GM18505 (cell line): ENCODE measurements around the gene C2CD5.

Source experiments
- ATAC-seq: cut with Tn5 transposase; IDR thresholded peaks from one replicate; pipeline ENCODE4 v1.9.1; 2021; ENCODE audit not compliant: unreplicated experiment
- POLR2A ChIP-seq: IDR thresholded peaks from 4 replicates; pipeline ENCODE4 v1.6.1; 2011; ENCODE audit warnings: borderline replicate concordance; ENCODE audit not compliant: insufficient read depth, insufficient read length; ENCODE audit errors: extremely low read depth

The C2CD5 gene

GRCh38 chr12:22406627-22407026, 137.7 kb downstream of the C2CD5 start:
- peak; percentile 42 for ATAC-seq
- no peak for TF ChIP-seq POLR2A

GRCh38 chr12:22399464-22400180, 144.7 kb downstream of the C2CD5 start:
- no peak for ATAC-seq
- TF ChIP-seq POLR2A, result no peak
